ENCODE data around the gene SUPT3H. TPM values are rescaled to one million over a fixed set of nuclear protein-coding genes. Genes with fewer than 3 reads are reported as not detected.

Gene SUPT3H
- total and polyA plus RNA-seq, 2 of the 13 experiments (the other 11 are each of a cell fraction or from before 2014, with no cell fraction given), result 11.9 to 36.1 TPM

GRCh38 chr6:45199554-45199953, 178.2 kb downstream of the SUPT3H start (continued):
- TF ChIP-seq ZNF264 (CRISPR knock-in tag; IDR thresholded peaks at IDR 0.05) (0 out of 2 replicates have a peak, but pooled peaks have one; percentile 22), PAXIP1 (CRISPR knock-in tag; conservative IDR thresholded peaks at IDR 0.05) (peak; percentile 95), ZNF562 (CRISPR knock-in tag; IDR thresholded peaks at IDR 0.05; ENCODE audit: borderline replicate concordance) (no peak), KLF13 (CRISPR knock-in tag; IDR thresholded peaks at IDR 0.05) (no peak), ZNF850 (CRISPR knock-in tag; conservative IDR thresholded peaks at IDR 0.05) (no peak), KDM6A (CRISPR knock-in tag; IDR thresholded peaks at IDR 0.05; ENCODE audit: low read depth) (peak; percentile 84; the same call in 1 of the 2 replicates), DBP (CRISPR knock-in tag; IDR thresholded peaks at IDR 0.05; ENCODE audit: not compliant biosample characterization) (no peak), FOXM1 (CRISPR knock-in tag; IDR thresholded peaks at IDR 0.05) (no peak), ZNF337 (CRISPR knock-in tag; IDR thresholded peaks at IDR 0.05; ENCODE audit: borderline replicate concordance, low read depth) (no peak), ONECUT2 (CRISPR knock-in tag; IDR thresholded peaks at IDR 0.05) (peak; percentile 89), BCLAF1 (IDR thresholded peaks at IDR 0.05) (no peak), GTF2F1 (IDR thresholded peaks at IDR 0.05; ENCODE audit: low read length) (no peak), PHF21A (CRISPR knock-in tag; IDR thresholded peaks at IDR 0.05) (no peak), NAIF1 (CRISPR knock-in tag; IDR thresholded peaks at IDR 0.05; ENCODE audit: borderline replicate concordance) (no peak), FUBP1 (CRISPR knock-in tag; IDR thresholded peaks at IDR 0.05; ENCODE audit: borderline replicate concordance) (no peak), ZNF382 (CRISPR knock-in tag; IDR thresholded peaks at IDR 0.05; ENCODE audit: borderline replicate concordance) (no peak), FOXA3 (CRISPR knock-in tag; IDR thresholded peaks at IDR 0.05) (peak; percentile 66), KLF15 (CRISPR knock-in tag; IDR thresholded peaks at IDR 0.05; ENCODE audit: borderline replicate concordance) (no peak), NR2F1 (CRISPR knock-in tag; IDR thresholded peaks at IDR 0.05) (no peak)

Measured in HepG2 (cell line).